Skin of body (tissue), 2 donors: Measurements from ENCODE around the gene PEPD. TPM values are rescaled to one million over a fixed set of nuclear protein-coding genes. Genes with fewer than 3 reads are reported as not detected.

Source experiments
- DNase-seq: peaks from one replicate; lab custom pipeline; 2025; lab: John Stamatoyannopoulos, UW
- total RNA-seq: library from RNA; depleted of rRNA; stranded (reverse); fragments of >200 nt; gene quantifications from one replicate; pipeline ENCODE4 v1.2.3, GENCODE V29; 2014

The PEPD gene
- total RNA-seq, 1 donor from 2014 or later = 26.6 TPM

GRCh38 chr19:33387351-33388230 lies 134.0 kb downstream of the PEPD start:
- DNase-seq = no peak

GRCh38 chr19:33386361-33386858 lies 135.2 kb downstream of the PEPD start:
- DNase-seq = no peak

DNA sequence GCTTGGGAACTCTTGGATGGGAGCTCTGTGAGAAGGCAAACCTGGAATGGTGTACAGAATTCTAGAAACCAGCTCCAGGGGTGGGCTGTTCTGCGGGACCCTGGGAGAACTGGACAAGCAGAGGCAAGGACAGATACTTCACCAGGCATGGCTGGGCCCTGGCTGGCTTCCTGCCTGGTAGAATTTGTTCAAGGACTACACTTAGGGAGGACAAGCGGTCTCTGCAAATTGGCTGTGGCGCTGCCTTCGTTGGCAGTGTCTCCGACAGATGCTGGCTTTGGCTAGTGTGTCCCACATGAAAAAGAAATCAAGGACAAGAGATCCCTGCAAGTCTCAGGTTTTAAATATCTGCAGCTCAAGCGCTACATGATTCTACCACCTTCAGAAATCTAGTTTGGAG lies 135.6 kb downstream of the PEPD start:
- DNase-seq = no peak

DNA sequence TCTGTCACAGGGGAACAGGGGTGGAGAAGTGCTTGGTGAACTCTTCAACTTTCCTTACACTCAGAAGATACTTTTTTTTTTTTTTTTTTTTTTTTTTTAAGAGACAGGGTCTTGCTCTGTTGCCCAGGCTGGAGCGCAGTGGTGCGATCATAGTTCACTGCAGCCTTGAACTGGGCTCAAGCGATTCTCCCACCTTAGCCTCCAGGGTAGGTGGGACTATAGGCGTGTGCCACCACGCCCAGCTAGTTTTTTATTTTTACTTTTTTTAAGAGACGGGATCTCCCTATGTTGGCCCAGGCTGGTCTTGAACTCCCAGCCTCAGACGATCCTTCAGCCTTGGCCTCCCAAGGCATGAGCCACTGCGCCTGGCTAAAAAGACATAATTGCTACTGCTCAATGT lies 136.6 kb downstream of the PEPD start:
- no peak for DNase-seq

DNA sequence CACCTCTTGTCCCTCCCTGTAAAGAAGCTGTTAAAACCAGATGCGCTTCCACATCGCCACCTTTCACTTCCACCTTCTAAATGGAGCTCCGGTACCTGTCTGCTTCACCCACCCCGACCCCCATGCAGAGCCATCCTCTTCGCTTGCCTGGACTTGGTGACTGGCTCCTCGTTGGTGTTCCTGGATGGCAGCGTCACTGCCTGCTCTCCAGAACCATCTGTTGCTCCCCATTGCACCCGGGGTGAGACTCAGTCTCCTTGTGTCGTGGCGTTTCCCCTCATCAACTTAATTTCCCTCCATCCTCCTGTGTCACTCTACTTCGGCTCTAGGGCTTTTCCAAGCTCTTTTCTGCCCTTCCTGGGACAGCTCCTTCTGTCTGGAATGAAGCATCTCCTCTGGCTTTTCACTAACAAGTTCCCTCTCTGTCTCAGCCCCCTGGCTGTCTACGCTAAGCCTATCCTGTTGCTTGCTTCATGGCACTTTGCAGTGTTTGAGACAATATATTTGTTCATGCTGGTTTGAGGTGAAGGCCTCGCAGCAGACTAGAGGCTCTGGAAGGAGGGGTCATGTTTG lies 137.8 kb downstream of the PEPD start:
- no peak for DNase-seq

GRCh38 chr19:33382982-33383381 lies 138.6 kb downstream of the PEPD start:
- DNase-seq = no peak

GRCh38 chr19:33382006-33382405 lies 139.6 kb downstream of the PEPD start:
- no peak for DNase-seq

GRCh38 chr19:33381101-33381500 lies 140.5 kb downstream of the PEPD start:
- DNase-seq = no peak

DNA sequence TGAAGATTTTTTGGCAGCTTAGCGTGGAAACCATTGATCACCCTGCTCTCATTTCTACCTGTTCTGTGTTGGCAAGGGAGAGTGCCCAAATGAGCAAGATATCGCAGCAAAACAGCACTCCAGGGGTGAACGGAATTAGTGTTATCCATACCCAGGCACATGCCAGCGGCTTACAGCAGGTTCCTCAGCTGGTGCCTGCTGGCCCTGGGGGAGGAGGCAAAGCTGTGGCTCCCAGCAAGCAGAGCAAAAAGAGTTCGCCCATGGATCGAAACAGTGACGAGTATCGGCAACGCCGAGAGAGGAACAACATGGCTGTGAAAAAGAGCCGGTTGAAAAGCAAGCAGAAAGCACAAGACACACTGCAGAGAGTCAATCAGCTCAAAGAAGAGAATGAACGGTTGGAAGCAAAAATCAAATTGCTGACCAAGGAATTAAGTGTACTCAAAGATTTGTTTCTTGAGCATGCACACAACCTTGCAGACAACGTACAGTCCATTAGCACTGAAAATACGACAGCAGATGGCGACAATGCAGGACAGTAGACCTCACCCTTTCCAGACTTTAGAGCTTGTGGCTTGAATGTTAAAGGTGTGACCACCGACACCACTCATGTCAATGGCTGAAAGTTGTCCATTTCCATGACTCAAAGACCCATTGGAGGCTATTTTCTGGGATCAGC lies 142.3 kb downstream of the PEPD start:
- DNase-seq = no peak

- no peak for DNase-seq
These were observed 143.8 kb downstream of the PEPD start for GRCh38 chr19:33377586-33378475.

DNA sequence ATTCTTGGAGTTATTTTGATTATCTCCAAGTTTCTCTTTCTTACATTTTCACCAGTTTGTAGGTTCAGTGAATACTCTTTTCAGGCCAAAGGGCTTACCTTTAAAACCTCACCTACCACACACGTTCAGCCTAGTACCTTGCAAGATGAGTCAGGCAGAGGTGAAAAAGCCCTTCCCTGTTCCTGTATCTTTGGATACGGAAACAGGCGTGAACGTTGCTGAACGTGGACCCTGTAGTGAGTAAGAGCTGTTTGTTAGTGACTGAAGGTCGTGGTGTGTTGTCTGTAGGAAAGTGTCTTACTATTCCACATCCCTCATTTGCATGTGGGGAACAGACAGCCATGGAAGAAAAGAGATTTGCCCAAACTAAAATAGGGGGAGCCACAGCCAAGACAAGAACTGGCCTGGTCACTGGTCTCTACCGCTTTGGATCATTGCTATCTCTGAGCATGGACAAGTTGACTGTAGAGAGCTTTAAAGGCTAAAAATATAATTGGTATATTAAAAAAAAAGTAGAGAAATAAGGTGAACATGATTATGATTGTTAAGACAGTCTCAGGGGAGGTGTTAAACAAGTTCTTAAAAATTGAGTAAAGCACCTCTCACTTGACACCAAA lies 144.5 kb downstream of the PEPD start:
- DNase-seq = no peak

GRCh38 chr19:33376423-33376822 lies 145.2 kb downstream of the PEPD start:
- DNase-seq = no peak

GRCh38 chr19:33375837-33376159 lies 145.8 kb downstream of the PEPD start:
- DNase-seq = no peak

DNA sequence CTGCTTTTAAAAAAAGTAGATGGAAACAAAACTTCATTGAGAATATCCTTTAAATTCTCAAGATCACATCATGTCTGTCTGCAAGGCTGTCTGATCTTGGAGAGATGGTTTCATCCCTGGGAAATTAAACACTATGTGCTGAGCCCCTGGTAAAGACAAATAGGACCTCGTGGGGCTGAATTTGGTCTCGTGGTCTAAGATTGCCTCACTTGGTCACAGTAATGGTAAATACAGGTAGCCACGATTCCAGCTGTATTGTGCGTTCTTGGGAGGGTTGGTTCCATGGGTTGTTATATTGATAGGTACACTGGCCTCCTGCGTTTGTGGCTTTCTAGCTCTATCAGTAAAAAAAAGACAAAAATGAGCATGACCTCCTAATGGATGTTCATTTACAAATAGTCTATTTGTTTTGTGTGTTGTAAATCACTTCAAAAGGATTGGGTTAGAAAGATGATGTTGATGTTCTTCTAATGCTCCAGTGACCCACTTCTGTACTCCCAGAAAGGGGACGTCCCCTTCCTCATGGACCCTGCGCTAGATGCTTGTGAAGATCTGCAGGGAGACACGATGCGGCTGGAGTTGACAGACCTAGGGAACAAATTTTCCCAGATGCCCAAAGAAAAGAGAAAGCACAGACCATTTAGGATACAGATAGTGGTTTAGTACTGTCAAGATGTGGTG lies 146.3 kb downstream of the PEPD start:
- DNase-seq = no peak

- DNase-seq = peak; percentile 35
These were observed 147.3 kb downstream of the PEPD start for GRCh38 chr19:33374236-33374714.

GRCh38 chr19:33373453-33374235 lies 147.9 kb downstream of the PEPD start, which contains the start of gene CEBPG:
Gene CEBPG (plus strand): TSS chr19:33373709. CDS start chr19:33379240, 5,531 bp downstream.
- DNase-seq = peak; percentile 94

- DNase-seq = no peak
These were observed 150.8 kb downstream of the PEPD start for GRCh38 chr19:33370783-33371182.

GRCh38 chr19:33368074-33368864 lies 153.3 kb downstream of the PEPD start:
- DNase-seq = no peak
